Neural cell (in vitro differentiated cells): Measurements from ENCODE around the gene PACSIN2.

Experiments used
- EZH2 ChIP-seq: fragments of 200-600, 300-800 bp; shearing (Covaris generic), sonication (generic); IDR thresholded peaks from 2 replicates; pipeline ENCODE4 v1.6.1; 2014; ENCODE audit warnings: antibody characterized with exemption, low read length, borderline replicate concordance, mild to moderate bottlenecking; ENCODE audit not compliant: insufficient read depth, poor library complexity, severe bottlenecking
- POLR2AphosphoS5 ChIP-seq: IDR thresholded peaks from 2 replicates; pipeline ENCODE4 v1.6.1; 2012
- RAD21 ChIP-seq: fragments of 450-650 bp; conservative IDR thresholded peaks from 2 replicates; pipeline ENCODE4 v1.6.1; 2014; ENCODE audit warnings: antibody characterized with exemption, mild to moderate bottlenecking, moderate library complexity
- SMC3 ChIP-seq: fragments of 450-650 bp; conservative IDR thresholded peaks from 2 replicates; pipeline ENCODE4 v1.6.1; 2014; ENCODE audit warnings: antibody characterized with exemption, mild to moderate bottlenecking, moderate library complexity; ENCODE audit not compliant: poor library complexity
- TF ChIP-seq, protein P1 (sequence below): fragments of 450-650 bp; IDR thresholded peaks from 2 replicates; pipeline ENCODE4 v1.5.1; 2014; ENCODE audit warnings: antibody characterized with exemption, mild to moderate bottlenecking, moderate library complexity; ENCODE audit not compliant: poor library complexity, severe bottlenecking

DNA sequence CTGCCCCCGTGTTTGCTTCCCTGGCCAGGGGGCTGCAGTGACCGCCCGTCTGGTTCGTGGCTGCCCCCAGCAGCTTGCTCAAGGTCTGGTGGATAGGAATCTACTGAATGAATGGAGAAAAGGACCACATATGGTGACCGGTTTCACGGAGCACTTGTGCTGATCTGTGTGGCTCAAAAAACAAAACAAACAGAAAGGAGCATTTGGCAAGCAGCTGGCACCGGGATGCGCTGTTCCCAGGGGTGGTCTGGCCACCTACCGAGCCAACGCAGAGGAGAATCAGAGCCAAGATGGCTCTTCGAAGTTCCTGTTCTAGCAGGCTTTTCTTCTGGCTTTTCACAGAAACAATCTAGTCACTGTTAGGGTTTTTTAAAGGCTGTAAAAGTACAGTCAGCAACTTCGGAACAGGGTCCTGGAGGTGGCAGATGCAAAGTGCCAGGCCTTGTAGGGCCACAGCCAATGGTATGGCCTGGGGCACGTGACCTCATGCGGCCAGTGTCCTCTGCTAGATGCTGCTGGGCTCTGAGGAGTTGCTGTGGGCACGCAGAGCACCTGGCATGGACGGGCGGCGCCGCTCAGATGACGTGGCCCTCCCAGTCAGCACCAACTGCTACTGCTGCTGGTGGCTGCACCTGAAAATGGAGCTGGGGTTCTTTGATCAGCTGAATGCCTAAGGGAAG lies 27.3 kb upstream of the PACSIN2 start:
- TF ChIP-seq, protein P1, sequence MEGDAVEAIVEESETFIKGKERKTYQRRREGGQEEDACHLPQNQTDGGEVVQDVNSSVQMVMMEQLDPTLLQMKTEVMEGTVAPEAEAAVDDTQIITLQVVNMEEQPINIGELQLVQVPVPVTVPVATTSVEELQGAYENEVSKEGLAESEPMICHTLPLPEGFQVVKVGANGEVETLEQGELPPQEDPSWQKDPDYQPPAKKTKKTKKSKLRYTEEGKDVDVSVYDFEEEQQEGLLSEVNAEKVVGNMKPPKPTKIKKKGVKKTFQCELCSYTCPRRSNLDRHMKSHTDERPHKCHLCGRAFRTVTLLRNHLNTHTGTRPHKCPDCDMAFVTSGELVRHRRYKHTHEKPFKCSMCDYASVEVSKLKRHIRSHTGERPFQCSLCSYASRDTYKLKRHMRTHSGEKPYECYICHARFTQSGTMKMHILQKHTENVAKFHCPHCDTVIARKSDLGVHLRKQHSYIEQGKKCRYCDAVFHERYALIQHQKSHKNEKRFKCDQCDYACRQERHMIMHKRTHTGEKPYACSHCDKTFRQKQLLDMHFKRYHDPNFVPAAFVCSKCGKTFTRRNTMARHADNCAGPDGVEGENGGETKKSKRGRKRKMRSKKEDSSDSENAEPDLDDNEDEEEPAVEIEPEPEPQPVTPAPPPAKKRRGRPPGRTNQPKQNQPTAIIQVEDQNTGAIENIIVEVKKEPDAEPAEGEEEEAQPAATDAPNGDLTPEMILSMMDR: no peak
- TF ChIP-seq SMC3 (no peak), EZH2 (no peak), RAD21 (no peak), POLR2AphosphoS5 (no peak)
